HG02588 (cell line): ENCODE results near the gene SH2D5.

Experiments used
- ATAC-seq: cut with Tn5 transposase; IDR thresholded peaks from one replicate; pipeline ENCODE4 v1.9.1; 2021; ENCODE audit warnings: mild to moderate bottlenecking, moderate library complexity; ENCODE audit not compliant: unreplicated experiment

The SH2D5 gene

DNA sequence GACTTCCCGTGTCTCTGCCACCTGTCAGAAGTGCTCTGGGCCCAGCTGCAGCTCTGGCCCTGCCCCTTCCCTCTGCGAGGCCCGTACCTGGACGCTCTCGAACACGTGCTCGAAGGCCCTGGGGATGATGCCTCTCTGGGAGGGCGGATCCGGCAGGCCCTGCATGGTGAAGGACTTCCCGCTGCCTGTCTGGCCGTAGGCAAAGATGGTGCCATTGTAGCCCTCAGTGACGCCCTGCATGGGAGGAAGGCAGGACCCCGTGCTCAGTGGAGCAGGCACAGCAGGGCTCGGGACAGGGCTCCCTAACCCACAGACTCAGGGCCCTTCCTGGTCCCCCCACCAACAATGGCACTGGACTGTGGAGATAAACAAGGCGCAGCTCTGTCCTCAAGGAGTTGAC, 17.1 kb downstream of the SH2D5 start:
- no peak for ATAC-seq

DNA sequence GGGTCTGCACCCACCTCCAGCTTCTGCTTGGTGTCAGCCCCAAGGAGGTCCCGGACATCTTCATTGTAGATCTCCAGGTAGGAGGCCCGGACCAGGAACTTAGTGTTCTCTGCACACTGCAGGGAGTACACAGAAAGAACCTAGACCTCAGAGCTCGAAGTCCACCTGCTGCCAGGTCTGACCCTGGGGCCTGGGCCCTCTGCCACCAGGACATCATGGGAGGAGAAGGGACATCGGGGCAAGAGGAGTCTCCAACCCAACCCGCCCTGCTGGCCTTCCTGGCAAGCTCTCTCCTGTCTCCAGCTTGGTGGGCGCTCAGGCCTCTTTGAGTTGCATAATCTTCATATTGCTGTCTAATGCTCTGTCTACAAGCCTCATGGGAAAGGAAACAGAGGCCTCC, 19.1 kb downstream of the SH2D5 start:
- no peak for ATAC-seq

DNA sequence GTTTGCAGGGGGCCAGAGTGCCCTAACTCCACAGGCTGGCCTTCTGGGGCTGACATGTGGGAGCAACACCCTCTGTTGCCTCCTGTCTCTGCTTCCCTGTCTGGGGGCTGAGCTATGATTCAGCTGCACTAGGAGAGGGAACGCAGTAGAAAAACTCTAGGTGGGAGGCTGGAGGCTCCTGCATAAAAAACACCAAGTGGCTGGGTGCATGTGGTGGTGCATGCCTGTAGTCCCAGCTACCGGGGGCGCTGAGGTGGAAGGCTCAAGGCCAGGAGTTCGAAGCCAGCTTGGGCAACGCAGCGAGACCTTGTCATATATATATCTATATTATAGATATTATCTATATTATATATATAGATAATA, 20.3 kb downstream of the SH2D5 start:
- ATAC-seq: no peak

DNA sequence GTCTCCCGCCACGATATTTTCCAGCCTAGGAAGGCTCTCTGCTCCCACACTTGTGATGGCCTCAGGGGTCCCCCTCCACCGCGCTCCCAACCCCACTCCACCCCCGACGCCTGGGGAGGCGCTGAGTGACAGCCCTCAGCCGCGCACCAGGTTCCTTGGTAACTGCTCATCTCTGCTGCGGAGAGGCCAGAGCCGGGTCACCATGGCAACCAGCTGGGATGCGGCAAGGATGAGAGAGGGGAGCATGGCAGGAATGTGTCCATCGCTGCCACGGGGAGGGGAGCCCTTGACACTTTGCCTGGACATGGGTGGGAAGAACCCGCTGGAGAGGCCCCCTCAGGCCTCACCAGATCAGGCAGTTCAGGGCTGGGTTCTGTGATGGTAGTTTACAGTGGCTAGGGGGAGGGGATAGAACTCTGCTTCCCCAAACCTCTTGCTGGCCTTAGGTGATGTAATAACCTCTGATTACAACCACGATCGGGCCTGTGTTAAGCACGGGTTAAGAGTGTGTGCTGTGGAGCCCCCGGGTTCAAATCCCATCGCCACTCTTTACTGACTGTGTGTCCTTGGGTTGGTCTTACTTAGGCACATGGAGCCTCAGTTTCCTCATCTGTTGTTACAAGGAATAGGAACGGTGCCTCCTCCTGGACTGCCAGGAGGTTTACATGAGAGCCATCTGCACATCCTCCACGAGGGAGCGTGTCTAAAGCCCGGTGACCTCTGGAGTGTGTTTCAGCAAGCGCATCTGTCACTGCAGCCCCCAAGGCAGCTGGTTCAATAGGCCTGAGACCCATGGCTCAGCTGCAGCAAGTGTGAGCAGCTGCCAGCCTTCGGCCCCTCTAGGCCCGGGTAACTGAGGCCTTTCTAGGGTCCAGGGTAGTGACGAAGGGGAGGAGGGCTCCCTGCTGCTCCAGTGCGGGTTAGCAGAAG, 21.0 kb downstream of the SH2D5 start:
- ATAC-seq: no peak

DNA sequence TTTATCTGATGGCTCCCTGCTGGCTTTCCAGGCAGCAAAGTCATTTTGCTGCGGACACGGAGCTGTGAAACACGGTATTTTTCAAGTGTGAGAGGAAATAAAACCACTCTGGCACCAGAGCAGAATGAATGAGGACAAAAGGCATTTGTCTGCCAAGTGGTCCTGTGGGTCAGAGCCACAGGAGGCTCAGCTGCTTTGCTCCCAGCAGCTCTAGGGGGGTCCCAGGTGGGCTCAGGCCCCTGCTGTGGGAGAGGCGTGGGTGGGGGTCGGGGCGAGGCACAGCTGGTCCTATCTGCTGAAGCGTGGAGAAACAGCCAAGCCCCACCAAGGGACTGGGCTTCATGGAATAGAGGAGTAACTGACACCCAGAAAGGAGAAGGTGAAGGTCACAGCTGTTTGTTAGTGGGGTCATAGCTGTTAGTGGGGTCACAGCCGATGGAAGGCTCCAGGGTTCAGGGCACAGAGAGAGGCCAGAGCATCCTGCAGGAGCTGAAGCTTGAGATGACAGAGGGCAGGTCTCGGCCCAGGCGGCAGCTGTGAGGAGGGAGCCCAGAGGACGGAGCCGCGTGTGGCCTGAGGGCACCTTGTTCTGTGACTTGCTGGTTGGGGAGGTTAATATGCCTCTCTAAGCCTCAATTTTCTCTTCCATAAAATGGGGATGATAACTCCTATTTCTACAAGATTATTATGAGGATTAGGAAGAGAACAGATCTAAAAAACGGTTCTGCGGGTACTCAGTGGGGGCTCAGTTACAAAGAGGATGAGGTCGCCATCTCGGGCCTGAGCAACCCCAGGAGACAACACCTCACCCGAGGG, 21.8 kb downstream of the SH2D5 start:
- no peak for ATAC-seq

DNA sequence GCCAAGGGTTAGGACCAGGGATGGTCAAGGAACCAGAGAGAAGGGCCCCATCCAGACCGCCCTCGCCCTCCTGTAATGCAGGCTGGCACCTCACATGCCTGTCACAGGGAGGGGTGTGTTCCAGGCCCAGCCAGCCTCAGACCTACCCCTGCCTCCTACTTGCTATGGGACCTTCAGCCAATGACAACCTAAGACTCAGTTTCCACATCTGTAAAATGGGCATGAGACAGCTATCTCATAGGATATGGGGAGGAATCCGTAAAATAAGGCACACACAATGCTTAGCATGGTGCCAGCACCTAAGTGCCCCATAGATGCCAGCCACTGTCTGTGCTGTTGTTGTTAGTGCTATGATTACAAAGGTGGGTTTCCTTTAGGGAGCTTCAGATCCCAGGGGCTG, 22.6 kb downstream of the SH2D5 start:
- no peak for ATAC-seq

DNA sequence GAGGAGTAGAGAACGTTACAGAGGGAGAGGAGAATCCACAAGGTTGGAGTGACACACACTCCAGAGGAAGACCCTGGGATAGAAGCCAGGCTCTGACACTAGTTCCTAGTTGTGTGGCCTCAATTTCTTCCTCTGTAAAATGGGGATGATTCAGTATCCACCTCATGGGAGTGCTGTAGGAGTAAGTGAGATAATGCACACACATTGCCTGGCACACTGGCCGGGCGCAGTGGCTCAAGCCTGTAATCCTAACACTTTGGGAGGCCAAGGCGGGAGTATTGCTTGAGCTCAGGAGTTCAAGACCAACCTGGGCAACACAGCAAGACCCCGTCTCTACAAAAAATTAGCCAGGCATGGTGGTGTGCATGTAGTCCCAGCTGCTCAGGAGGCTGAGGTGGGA, 23.6 kb downstream of the SH2D5 start:
- no peak for ATAC-seq

DNA sequence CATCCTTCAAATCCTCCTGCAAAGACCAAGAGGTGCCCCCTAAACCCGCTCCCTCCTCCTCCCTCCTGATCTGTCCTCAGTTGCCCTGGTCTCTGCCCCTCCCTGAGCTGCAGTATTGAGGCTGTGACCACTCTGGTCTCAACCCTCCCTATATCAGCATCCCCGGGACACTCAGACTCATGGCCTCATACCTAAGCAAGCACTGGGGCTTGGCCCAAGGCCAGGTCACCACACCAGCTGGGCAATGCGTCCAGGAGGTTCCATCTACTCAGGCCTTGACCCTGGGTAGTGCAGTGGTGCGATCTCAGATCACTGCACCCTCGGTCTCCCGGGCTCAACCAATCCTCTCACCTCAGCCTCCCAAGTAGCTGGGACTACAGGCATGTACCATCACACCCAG, 24.4 kb downstream of the SH2D5 start:
- no peak for ATAC-seq

DNA sequence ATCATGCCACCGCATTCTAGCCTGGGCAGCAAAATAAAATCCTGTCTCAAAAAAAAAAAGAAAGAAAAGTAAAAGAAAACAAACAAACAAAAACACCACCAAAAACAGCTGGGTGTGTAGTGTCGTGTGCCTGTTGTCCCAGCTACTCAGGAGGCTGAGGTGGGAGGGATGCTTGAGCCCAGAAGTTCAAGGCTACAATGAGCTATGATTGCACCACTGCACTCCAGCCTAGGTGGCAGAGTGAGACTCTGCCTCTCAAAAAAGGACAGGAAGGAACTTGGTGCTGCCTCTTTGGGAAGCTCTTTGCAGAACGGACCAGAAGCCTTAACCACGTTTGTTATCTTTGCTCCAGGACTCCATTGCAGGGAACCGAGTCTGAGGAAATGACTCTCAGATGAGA, 25.7 kb downstream of the SH2D5 start:
- ATAC-seq: no peak

DNA sequence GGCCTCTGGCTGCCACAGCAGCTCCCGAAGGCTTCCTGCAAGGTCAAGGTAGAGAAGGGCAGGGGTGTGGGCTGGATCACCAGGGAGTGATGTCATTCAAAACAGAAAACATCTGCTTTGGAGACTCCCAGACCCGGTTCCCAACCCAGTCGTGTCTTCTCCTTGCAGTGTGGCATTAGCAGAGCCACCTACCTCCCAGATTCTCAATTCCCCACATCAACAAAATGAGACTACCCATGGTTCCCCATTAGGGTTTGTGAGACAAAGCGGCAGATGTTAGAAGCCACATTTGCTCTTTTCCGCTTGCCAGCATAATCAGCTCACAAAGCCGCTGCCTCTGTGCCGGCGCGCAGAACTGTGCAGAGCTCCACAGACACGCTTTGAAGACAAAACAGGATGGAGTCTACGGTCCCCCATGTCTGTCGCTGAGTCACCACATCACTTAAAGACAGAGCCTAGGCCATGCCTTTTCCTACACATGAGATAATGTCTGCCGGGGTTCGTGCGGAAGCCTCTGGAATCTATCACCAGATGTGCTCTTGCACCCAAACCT, 27.2 kb downstream of the SH2D5 start:
- ATAC-seq: no peak

DNA sequence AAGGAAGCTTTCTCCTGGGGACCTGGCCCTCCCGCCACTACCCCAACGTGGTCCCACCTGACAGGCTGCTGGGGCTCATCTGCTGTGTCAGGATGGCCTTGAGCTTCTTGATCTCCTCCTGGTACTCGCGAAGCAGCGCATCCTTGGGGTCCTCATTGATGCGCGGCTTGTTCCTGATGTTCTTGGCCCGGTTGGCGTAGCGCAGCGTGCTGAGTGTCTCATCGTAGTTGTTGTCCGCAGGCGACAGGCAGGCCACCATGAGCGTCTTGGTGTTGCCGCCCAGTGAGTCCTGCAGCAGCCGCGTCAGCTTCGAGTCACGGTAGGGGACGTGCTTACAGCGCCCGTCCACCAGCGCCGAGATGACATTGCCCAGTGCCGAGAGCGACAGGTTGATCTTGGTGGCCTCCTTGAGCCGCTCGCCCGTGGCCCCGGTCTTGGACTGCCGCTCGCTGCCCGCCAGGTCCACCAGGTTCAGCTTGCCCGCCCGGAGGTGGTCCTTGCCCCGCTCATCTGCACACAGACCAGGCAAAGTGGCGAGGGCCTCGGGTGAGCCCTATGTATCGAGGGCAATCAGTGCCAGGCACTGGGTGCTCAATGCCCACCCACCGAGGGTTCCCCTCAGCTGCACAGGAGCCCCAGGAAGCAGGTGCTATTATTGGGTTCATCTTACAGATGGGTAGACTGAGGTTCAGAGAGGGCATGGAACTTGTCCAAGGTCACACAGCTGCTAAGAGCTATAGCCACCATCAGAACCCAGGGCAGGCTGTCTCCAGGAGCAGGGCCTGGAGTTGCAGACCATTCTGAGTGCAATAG, 27.9 kb downstream of the SH2D5 start:
- ATAC-seq: no peak

DNA sequence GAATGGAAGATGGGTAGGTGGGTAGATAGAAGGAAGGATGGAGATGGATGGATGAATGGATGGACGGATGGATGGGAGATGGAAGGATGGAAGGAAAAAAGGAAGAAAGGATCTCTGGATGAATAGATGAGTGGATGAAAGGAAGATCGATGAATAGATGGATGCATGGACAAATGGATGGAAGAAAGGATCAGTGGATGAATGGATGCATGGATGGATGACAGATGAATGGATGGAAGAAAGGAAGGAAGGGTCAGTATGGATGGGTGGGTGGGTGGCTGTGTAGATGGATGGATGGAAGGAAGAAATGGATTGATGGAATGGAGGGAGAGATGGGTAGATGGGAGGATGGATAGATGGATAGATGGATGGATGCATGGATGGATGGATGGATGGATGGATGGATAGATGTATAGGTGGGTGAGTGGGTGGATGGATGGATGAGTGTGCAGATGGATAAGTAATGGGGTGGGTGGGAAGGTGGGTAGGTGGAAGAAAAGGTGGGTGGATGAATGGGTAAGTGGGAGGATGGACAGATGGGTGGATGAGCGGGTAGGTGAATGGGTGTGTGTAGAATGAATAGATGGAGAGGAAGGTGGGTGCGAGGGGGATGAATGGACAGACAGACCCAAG, 29.3 kb downstream of the SH2D5 start:
- no peak for ATAC-seq

DNA sequence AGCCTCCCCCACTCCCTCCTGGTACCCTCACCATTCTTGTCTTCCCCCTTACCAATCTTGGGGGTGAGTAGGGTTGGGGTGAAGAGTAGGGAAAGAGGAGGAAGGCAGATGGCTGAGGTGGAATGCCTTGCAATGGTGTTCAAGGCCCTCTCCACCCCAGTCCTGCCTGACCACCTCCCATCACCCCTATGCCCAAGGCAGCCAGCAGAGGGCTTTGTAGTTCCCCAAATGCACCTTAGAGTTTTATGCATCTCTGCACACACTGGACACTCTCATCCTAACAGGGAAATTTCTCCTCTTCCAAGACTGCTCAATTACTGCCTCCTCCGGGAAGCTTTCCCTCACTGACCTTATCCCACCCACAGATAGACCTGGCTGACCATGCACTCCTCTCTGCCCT, 30.1 kb downstream of the SH2D5 start:
- ATAC-seq: no peak

DNA sequence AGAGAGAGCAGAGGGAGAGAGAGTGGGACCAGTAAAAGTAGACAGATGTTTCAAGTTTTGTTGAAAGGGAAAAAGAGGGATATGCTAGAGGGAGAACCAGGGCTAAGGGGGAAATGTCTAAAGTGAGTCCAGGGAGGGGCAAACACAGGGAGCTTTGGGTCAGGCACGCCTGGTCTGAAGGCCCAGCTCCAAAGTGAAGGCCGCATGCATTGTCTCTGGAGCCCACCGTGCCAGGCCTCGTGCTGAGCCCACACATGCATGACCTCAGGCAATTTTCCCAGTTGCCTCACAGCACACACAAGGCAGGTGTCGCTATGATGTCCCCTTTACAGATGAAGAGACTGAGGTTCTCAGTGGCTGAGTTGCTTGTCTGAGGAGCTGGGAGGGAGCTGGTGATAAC, 30.7 kb downstream of the SH2D5 start:
- ATAC-seq: no peak

DNA sequence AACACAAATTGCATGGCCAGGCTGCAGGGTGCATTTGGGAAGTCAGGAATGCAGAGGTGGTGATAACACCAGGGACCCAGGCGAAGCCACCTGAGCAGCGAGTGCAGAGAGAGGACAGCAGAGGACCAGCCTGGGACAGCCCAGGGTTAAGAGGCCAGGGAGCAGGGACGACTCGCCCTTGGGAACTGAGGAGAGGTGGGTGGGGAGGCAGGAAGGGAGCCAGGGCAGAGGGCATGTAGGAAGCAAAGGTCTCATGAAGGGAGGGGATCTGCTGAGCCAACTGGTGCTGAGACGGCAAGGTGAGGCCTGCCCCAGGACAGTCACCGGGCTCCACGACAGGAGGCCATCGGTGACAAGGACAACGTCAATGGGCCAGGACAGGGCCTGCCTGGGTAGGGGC, 31.1 kb downstream of the SH2D5 start:
- no peak for ATAC-seq

DNA sequence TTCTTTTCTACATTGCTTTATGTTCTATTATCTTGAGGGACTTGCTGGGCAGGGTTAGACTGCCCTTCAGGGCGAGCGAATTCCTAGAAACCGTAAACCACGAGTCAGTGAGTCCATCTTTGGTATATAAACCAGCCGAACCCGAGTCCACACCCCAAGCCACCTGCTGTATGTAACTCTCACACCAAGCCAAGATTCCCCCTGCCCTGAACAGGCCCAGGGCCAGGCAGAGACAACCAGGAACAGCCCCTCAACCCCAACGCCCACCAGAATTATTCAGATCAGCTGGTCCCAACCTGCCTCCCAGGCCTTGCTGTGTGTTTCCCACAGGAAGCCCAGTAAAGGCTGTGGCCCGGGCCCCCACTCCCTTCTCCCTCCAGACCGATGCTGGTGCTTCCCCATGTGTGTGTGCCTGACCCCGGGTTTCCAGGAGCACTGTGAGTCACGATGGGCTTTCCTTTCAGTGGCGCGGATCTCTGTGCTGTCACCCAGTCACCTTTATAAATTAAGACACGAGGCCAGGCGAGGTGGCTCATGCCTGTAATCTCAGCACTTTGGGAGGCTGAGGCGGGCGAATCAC, 31.8 kb downstream of the SH2D5 start:
- ATAC-seq: no peak

DNA sequence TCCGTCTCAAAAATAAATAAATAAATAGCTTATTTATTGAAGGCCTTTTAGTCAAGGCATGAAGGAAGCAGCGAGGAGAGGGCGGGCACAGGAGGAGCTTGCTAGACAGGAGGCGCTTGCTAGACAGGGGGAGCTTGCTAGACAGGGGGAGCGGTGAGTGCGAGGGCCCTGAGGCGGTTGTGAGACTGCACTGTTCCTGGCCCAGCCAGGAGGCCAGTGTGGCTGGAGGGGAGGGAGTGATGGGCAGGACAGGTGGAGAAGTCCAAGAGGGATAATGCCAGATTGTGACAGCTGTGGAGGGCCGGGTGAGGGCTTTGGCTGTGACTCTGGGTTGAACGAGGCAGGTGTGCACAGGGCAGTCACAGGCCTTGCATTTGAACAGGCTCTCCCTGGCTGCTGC, 32.9 kb downstream of the SH2D5 start:
- no peak for ATAC-seq

DNA sequence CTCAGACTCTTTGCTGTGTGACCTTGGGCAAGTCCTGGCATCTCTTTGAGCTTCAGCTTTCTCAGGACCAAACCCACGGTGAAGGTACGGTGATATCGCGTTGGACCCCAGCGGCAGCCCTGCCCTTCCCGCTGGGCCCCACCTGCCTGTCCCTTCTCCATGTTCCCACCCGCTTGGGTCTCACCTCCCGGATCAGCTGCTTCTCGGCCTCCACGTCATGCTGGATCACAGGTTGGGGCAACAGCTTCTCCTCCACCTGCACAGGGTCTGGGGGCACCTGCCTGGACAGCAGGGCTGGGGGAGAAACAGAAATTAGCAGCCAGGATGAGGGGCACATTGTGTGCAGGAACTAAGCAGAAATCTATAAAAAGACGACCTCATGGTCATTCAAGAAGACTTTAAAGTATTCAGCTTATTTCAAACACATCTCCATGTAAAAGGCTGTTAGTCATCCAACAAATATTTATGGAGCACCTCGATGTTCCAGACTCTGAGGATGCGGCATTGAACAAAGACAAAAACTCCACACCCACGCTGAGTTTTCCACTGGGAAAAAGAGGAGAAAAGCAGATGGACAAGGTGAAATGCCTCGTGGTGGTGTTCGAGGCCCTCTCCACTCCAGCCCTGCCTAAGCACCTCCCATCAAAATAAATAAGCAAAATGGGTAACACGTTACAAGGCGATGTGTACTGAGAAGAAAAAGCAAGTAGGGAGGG, 34.1 kb downstream of the SH2D5 start:
- ATAC-seq: no peak

DNA sequence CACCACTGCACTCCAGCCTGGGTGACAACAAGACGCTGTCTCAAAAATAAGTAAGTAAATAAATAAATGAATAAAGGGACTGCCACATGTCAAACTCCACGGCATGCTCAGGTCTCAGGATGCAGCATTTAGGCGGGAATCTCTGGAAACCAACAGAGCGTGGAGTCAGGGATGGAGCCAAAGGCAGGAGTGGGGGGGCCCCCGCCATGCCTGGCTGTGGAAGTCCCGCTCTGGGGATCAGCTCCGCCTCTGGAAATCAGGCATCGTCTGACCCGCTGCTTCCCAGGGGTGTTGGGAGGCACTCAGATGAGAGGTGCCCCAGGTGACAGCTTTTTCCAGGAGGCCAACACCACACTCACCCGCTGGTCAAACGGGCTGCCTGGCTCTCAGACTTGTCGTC, 34.9 kb downstream of the SH2D5 start:
- no peak for ATAC-seq
